OCI-LY1 (cell line): ENCODE data around the gene KRTAP3-1.

Experiments
- H2AFZ ChIP-seq: fragments of 200-600 bp; sonication (generic), shearing (Covaris generic); 2 replicates; pipeline ENCODE4 v1.6.0; 2014; ENCODE audit warnings: antibody characterized with exemption, mild to moderate bottlenecking, low read length
- H3F3A ChIP-seq: fragments of 200-600 bp; sonication (generic), shearing (Covaris generic); 2 replicates; pipeline ENCODE4 v1.6.0; 2014; ENCODE audit warnings: mild to moderate bottlenecking, antibody characterized with exemption, low read length, moderate library complexity; ENCODE audit not compliant: insufficient read depth
- H3K27ac ChIP-seq: fragments of 200-600 bp; sonication (generic); 2 replicates; pipeline ENCODE4 v1.5.1; 2014; ENCODE audit warnings: low read length, mixed run types, mild to moderate bottlenecking, low read depth; ENCODE audit not compliant: poor library complexity, severe bottlenecking
- H3K27me3 ChIP-seq: fragments of 200-600 bp; sonication (generic); 2 replicates; pipeline ENCODE4 v1.6.0; 2014; ENCODE audit warnings: antibody characterized with exemption, mild to moderate bottlenecking, low read length, moderate library complexity; ENCODE audit not compliant: insufficient read depth
- H3K36me3 ChIP-seq: fragments of 200-600 bp; sonication (generic); 2 replicates; pipeline ENCODE4 v1.6.1; 2014; ENCODE audit warnings: mild to moderate bottlenecking, antibody characterized with exemption, low read length, moderate library complexity, mixed read lengths; ENCODE audit not compliant: insufficient read depth
- H3K4me1 ChIP-seq: fragments of 200-600 bp; sonication (generic); 2 replicates; pipeline ENCODE4 v1.5.1; 2014; ENCODE audit warnings: mild to moderate bottlenecking, low read length, moderate library complexity; ENCODE audit not compliant: insufficient read depth, severe bottlenecking
- H3K4me2 ChIP-seq: fragments of 200-600 bp; sonication (generic), shearing (Covaris generic); 2 replicates; pipeline ENCODE4 v1.6.1; 2014; ENCODE audit warnings: low read length
- H3K4me3 ChIP-seq: fragments of 200-600 bp; sonication (generic); 2 replicates; pipeline ENCODE4 v1.5.1; 2014; ENCODE audit warnings: low read length, low read depth, mild to moderate bottlenecking, mixed read lengths; ENCODE audit not compliant: poor library complexity, severe bottlenecking
- H3K79me2 ChIP-seq: fragments of 200-600 bp; shearing (Covaris generic); 2 replicates; pipeline ENCODE4 v1.6.1; 2016; ENCODE audit warnings: mixed run types, low read length, mixed read lengths; ENCODE audit not compliant: insufficient read depth
- H3K9ac ChIP-seq: fragments of 200-600 bp; sonication (generic), shearing (Covaris generic); 2 replicates; pipeline ENCODE4 v1.6.1; 2014; ENCODE audit warnings: mild to moderate bottlenecking, low read length, mixed read lengths
- H3K9me2 ChIP-seq: fragments of 200-600 bp; sonication (generic), shearing (Covaris generic); 2 replicates; pipeline ENCODE4 v1.6.1; 2014; ENCODE audit warnings: low read depth, mild to moderate bottlenecking, low read length, mixed read lengths
- H3K9me3 ChIP-seq: fragments of 200-600 bp; shearing (Covaris generic); 2 replicates; pipeline ENCODE4 v1.6.1; 2014; ENCODE audit warnings: low read length, mixed read lengths
- H4K20me1 ChIP-seq: fragments of 200-600 bp; sonication (generic), shearing (Covaris generic); 2 replicates; pipeline ENCODE4 v1.6.0; 2016; ENCODE audit warnings: mild to moderate bottlenecking, low read length; ENCODE audit not compliant: insufficient read depth
- EZH2 ChIP-seq: fragments of 200-600 bp; sonication (generic), shearing (Covaris generic); IDR thresholded peaks from 2 replicates; pipeline ENCODE4 v1.8.0; 2017; ENCODE audit warnings: borderline replicate concordance, mixed run types, mild to moderate bottlenecking, antibody characterized with exemption, low read length, moderate library complexity, mixed read lengths
- TF ChIP-seq, protein P1 (sequence below): fragments of 200-600 bp; sonication (generic), shearing (Covaris generic); IDR thresholded peaks from 2 replicates; pipeline ENCODE4 v1.5.1; 2017; ENCODE audit warnings: mild to moderate bottlenecking, antibody characterized with exemption, low read length, moderate library complexity, mixed read lengths

The KRTAP3-1 gene

GRCh38 chr17:41026715-41027471, 18.0 kb upstream of the KRTAP3-1 start, which contains the start of gene KRTAP1-5:
TSS of gene KRTAP1-5 (minus strand) at chr17:41027208. CDS start at chr17:41027155, 53 bp downstream.
- Histone ChIP-seq H2AFZ (no peak within 1 kb of the TSS), H3K36me3 (no peaks in the 10 kb centered on the region), H3K27ac (no peak within 1 kb of the TSS), H4K20me1 (no peaks in the 10 kb centered on the region), H3K4me2 (no peak within 1 kb of the TSS), H3K4me3 (no peak within 1 kb of the TSS), H3K79me2 (no peaks in the 10 kb centered on the region), H3F3A (no peaks in the 10 kb centered on the region), H3K9ac (no peak within 1 kb of the TSS), H3K4me1 (no peaks in the 10 kb centered on the region), H3K27me3 (no peaks in the 10 kb centered on the region), H3K9me3 (no peaks in the 10 kb centered on the region), H3K9me2 (no peaks in the 10 kb centered on the region)
- TF ChIP-seq, protein P1, sequence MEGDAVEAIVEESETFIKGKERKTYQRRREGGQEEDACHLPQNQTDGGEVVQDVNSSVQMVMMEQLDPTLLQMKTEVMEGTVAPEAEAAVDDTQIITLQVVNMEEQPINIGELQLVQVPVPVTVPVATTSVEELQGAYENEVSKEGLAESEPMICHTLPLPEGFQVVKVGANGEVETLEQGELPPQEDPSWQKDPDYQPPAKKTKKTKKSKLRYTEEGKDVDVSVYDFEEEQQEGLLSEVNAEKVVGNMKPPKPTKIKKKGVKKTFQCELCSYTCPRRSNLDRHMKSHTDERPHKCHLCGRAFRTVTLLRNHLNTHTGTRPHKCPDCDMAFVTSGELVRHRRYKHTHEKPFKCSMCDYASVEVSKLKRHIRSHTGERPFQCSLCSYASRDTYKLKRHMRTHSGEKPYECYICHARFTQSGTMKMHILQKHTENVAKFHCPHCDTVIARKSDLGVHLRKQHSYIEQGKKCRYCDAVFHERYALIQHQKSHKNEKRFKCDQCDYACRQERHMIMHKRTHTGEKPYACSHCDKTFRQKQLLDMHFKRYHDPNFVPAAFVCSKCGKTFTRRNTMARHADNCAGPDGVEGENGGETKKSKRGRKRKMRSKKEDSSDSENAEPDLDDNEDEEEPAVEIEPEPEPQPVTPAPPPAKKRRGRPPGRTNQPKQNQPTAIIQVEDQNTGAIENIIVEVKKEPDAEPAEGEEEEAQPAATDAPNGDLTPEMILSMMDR, result no peak
- TF ChIP-seq EZH2, result no peak

- no peaks in the 10 kb centered on the region for H3K36me3 ChIP-seq
- H3K9me3 ChIP-seq, result no peaks in the 10 kb centered on the region
- no peaks in the 10 kb centered on the region for H3F3A ChIP-seq
- no peaks in the 10 kb centered on the region for H3K27me3 ChIP-seq
- no peak overlapping the region for H3K9ac ChIP-seq
- H3K79me2 ChIP-seq, result no peaks in the 10 kb centered on the region
- TF ChIP-seq EZH2, result no peak
- H3K4me3 ChIP-seq, result no peak overlapping the region
- no peak overlapping the region for H2AFZ ChIP-seq
- no peaks in the 10 kb centered on the region for H4K20me1 ChIP-seq
- no peak overlapping the region for H3K27ac ChIP-seq
- no peaks in the 10 kb centered on the region for H3K9me2 ChIP-seq
- no peaks in the 10 kb centered on the region for H3K4me1 ChIP-seq
- H3K4me2 ChIP-seq, result no peak overlapping the region
These were observed 15.8 kb upstream of the KRTAP3-1 start for GRCh38 chr17:41024697-41025096.

GRCh38 chr17:41020336-41020735, 11.4 kb upstream of the KRTAP3-1 start:
- Histone ChIP-seq H3K27me3 (no peaks in the 10 kb centered on the region), H3K4me1 (no peaks in the 10 kb centered on the region), H3K4me2 (no peak overlapping the region), H3K36me3 (no peaks in the 10 kb centered on the region), H3K79me2 (no peaks in the 10 kb centered on the region), H3K27ac (no peak overlapping the region), H3K9me3 (no peaks in the 10 kb centered on the region), H3K9ac (no peak overlapping the region), H4K20me1 (no peaks in the 10 kb centered on the region), H3K4me3 (no peak overlapping the region), H3K9me2 (no peaks in the 10 kb centered on the region), H3F3A (no peaks in the 10 kb centered on the region), H2AFZ (no peak overlapping the region)
- TF ChIP-seq, protein P1, result no peak
- TF ChIP-seq EZH2, result no peak

DNA sequence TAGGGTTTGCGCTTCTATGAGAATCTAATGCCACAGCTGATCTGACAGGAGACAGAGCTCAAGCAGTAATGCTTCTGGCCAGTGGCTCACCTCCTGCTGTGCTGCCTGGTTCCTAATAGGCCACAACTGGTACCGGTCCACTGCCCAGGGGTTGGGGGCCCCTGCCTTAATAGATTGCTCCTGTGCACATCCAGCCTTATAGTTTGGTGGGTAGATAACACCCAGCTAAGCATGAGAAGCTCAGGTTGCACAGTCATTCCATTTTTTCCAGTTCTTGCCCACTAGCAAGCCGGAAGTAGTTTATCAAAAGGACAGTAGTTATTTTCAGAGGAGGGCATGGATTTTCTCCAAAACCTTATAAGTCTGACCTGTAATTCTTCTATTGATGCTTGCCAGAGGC, 10.5 kb upstream of the KRTAP3-1 start:
- Histone ChIP-seq H3F3A (no peaks in the 10 kb centered on the region), H3K79me2 (no peaks in the 10 kb centered on the region), H3K9me3 (no peaks in the 10 kb centered on the region), H3K4me3 (no peak overlapping the region), H3K4me1 (no peaks in the 10 kb centered on the region), H2AFZ (no peak overlapping the region), H4K20me1 (no peaks in the 10 kb centered on the region), H3K4me2 (no peak overlapping the region), H3K27ac (no peak overlapping the region), H3K9ac (no peak overlapping the region), H3K9me2 (no peaks in the 10 kb centered on the region), H3K36me3 (no peaks in the 10 kb centered on the region), H3K27me3 (no peaks in the 10 kb centered on the region)
- no peak for TF ChIP-seq EZH2
- TF ChIP-seq, protein P1, result no peak
